ENCODE measurements around the gene MRC1. TPM values are rescaled to one million over a fixed set of nuclear protein-coding genes. Genes with fewer than 3 reads are reported as not detected.
"Not testable (repeated sequence)": the region's sequence is repeated elsewhere in the genome, so short reads cannot be mapped to it uniquely, and the experiment has no call there.

MRC1 gene
- polyA plus RNA-seq, 4 donors = 8.7 to 23.6 (median 12.5) TPM

DNA sequence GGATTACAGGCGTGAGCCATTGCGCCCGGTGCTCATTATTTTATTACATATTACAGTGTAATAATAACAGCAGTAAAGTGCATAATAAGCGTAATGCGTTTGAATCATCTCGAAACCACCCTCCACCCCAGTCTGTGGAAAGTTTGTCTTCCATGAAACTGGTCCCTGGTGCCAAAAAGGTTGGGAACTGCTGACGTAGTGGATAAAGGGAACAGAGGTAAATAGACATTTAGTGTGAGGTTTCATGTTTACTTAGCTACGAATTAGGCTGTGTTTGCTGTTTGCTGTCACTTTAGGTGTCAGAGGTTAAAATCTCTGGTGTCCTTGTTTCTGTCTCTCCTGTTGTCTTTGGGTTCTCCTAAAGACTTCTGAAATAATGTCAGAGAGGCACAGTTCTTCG, 82.3 kb downstream of the MRC1 start:
- no peak for DNase-seq (ENCODE audit: low read depth in 4 of 4, low spot score in 3 of 4)

GRCh38 chr10:17904564-17904963, 95.4 kb downstream of the MRC1 start:
- no peak for DNase-seq (ENCODE audit: low read depth in 4 of 4, low spot score in 3 of 4)

DNA sequence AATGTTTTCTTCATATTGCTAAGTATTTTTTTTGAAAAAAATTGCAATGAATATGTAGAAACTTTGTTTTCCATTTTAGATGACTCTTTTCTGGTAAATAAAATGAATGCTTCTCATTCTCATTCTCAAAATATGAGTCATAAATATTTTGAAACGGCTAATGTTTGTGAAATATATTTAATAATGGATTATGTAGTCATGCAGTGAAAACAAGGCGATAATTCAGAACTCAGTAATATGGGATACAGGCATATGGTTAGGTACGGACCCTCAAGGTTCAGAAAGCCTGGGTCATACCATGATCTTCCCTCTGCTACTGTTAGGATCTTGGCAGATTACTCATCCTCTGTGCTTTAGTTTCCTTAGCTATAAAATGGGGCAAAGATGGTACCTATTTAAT, 96.3 kb downstream of the MRC1 start:
- DNase-seq (ENCODE audit: low read depth in 4 of 4, low spot score in 3 of 4) = no peak

GRCh38 chr10:17906002-17906401, 96.9 kb downstream of the MRC1 start:
- DNase-seq (ENCODE audit: low read depth in 4 of 4, low spot score in 3 of 4) = no peak

DNA sequence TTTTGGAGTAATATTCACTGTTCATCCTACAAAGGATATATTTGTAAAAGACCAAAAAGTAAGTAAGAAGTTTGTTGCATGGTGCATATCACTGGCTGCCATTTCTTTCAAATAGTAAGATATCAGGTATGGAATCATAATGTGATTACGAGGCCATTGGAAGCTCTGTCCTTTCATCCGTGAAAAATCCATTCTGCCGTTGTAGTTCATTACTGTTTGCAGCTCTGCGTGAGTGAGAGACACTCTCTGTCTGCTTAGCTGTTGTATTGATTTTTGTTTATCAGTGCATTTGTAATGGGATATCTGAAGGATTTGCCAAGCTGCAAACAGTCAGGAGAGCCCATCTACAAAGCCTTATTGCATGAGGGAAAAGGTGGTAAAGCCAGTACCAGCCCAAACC, 98.5 kb downstream of the MRC1 start:
- DNase-seq (ENCODE audit: low read depth in 4 of 4, low spot score in 3 of 4) = no peak

DNA sequence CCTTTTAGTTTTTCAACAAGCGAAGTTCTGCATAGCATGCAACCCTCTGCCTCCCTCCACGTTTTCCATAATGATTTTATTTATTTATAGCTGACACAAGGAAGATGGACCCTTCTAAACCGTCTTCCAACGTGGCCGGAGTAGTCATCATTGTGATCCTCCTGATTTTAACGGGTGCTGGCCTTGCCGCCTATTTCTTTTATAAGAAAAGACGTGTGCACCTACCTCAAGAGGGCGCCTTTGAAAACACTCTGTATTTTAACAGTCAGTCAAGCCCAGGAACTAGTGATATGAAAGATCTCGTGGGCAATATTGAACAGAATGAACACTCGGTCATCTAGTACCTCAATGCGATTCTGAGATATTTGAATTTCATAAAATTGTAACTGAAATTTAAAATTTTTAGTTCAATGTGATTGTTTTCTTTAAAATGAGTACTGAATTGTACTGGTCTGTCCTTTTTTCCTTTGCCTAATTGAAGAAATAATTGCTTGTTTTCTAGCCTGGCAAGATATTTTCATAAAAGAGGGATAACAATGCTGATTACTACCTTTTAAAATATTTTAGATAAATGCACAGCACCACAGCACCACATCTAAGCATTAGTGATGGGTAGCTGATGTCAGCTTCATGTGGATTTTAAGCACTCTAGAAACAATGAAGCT, 101.1 kb downstream of the MRC1 start:
- peak in 1 of 4 donors; percentile 5 for DNase-seq (ENCODE audit: low read depth in 4 of 4, low spot score in 3 of 4)

DNA sequence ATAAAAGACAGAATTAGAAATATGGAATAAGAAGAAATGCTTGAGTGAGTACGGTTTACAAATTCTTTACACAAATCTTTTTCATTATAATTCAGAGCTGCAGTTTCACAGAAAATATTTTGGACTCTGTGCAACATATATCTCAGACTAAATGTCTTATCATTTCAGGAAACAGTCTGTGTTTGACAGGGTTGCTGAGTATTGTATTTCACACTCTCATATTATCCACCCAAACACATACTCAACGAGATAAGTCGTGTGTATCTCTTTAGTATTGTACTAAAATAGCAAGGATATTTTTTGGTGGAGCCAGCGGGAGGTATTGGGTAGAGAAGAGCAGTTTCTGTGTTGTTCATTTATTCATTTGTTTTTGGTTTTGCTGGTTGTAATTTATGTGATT, 103.6 kb downstream of the MRC1 start:
- no peak for DNase-seq (ENCODE audit: low read depth in 4 of 4, low spot score in 3 of 4)

DNA sequence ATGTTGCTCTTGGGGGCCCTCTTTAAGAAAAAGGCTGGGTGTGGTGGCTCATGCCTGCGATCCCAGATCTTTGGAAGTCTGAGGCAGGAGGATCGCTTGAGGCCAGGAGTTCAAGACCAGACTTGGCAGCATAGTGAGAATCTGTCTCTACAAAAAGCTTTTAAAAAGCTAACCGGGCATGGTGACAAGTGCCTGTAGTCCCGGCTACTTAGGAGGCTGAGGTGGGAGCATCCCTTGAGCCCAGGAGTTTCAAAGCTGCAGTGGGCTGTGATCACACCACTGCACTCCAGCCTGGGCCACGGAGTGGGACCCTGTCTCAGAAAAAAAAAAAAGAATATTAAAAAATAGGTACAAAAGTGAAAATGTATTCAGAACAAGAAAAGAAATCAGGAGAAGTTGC, 104.5 kb downstream of the MRC1 start:
- DNase-seq (ENCODE audit: low read depth in 4 of 4, low spot score in 3 of 4) = no peak

GRCh38 chr10:17914169-17915045, 105.3 kb downstream of the MRC1 start:
- no peak for DNase-seq (ENCODE audit: low read depth in 4 of 4, low spot score in 3 of 4)

DNA sequence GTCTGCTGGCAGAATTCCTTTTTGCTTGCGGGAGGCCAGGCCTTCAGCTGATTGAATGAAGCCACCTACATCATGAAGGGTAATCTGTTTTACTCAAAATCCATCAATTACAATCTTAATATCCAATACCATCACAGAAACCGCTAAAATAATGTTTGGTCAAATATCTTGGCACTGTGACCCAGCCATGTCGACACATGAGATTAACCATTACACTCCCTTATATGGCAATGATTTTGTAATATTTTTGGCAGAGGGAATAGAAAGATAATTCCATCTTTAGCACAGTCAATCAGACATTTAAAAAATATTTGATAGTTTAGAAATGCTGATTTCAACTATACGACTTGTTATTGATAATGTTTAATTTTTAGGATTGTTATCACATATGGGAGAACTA, 106.0 kb downstream of the MRC1 start:
- DNase-seq (ENCODE audit: low read depth in 4 of 4, low spot score in 3 of 4) = no peak

- DNase-seq (ENCODE audit: low read depth in 4 of 4, low spot score in 3 of 4) = no peak
These were observed 109.2 kb downstream of the MRC1 start for GRCh38 chr10:17918187-17918903.

- no peak for DNase-seq (ENCODE audit: low read depth in 4 of 4, low spot score in 3 of 4)
These were observed 112.2 kb downstream of the MRC1 start for GRCh38 chr10:17921378-17921777.

- DNase-seq (ENCODE audit: low read depth in 4 of 4, low spot score in 3 of 4) = no peak
These were observed 114.6 kb downstream of the MRC1 start for GRCh38 chr10:17923728-17924127.

GRCh38 chr10:17943033-17943745, 134.0 kb downstream of the MRC1 start:
- DNase-seq (ENCODE audit: low read depth in 4 of 4, low spot score in 3 of 4) = no peak

- DNase-seq (ENCODE audit: low read depth in 4 of 4, low spot score in 3 of 4) = not testable (repeated sequence)
These were observed 141.1 kb downstream of the MRC1 start for GRCh38 chr10:17950269-17950668.

DNA sequence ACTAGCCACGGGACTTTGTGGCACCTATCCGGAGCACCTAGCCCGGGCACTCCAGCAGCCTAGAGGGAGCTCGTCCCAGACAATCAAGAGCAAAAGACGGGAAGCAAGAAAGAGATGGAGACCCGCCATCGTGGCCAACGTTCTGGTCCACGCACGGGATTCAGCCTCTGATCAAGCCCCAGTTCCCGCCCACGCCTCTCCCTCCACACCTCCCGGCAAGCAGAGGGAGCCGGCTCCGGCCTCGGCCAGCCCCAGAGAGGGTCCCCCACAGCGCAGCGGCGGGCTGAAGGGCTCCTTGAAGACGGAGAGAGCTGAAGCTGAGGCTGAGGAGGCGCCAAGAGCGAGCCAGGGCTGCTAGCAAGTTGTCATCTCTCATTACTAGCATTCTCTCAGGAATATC, 141.6 kb downstream of the MRC1 start:
- DNase-seq (ENCODE audit: low read depth in 4 of 4, low spot score in 3 of 4) = no peak

DNA sequence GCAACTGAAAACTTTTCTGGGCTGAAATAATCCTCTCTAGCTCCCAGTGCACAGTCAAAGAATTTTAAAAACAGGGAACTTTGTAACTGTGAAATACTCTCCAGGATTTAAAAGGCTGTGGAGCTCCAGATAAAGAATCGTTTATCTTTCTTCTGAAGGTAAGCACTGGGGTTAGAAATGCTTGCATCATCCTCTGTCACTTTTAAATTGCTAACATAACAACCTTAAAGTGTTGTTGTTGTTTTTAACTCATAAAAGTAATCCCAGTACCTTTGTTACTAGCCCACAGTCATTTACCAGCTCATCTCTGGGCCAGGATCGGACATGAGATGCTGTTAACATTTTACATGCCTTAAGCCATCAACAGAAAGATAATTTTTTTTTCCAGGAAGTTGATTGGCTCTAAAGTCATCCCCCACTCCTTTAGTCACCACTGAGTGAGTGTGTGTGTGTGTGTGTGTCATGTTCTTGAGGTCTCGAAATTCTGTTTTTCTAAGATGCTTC, 142.8 kb downstream of the MRC1 start, which contains the start of gene SLC39A12:
Gene SLC39A12, plus strand, starts transcription at position 51 of the 504 bp plus-strand sequence. CDS start 1,359 bp downstream, outside the sequence.
- no peak for DNase-seq (ENCODE audit: low read depth in 4 of 4, low spot score in 3 of 4)

DNA sequence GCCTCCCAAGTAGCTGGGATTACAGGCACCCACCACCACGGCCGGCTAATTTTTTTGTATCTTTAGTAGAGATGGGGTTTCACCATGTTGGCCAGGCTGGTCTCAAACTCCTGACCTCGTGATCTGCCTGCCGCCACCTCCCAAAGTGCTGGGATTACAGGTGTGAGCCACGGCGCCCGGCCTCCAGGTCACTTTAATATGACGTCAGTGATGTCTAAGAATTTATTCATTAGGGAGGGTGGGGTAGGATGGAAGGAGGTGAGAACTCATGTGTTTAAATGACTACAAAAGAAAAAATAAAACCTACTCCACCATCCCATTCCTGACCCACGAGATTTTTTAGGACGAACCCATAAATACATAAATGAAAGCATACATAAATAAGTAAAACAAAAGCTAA, 145.2 kb downstream of the MRC1 start:
- DNase-seq (ENCODE audit: low read depth in 4 of 4, low spot score in 3 of 4) = not testable (repeated sequence)

DNA sequence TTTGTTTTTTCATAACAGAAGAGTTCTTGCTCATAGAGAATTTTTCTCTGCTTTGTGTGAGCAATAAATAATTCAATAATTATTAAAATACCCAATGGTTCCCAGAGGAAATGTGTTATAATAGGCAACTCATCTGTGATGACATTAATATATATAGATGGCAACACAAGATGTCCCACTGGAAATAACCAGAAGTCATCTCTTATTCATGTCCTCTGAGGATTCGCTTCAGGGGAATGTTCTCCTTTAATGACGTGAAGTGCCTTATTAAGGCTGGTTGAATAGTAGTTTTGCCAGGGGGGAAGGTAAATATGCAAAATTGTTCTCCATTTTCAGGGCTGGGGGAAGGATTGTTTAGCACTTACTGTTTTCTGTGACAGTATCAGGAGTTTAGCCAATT, 145.7 kb downstream of the MRC1 start:
- DNase-seq (ENCODE audit: low read depth in 4 of 4, low spot score in 3 of 4) = no peak

DNA sequence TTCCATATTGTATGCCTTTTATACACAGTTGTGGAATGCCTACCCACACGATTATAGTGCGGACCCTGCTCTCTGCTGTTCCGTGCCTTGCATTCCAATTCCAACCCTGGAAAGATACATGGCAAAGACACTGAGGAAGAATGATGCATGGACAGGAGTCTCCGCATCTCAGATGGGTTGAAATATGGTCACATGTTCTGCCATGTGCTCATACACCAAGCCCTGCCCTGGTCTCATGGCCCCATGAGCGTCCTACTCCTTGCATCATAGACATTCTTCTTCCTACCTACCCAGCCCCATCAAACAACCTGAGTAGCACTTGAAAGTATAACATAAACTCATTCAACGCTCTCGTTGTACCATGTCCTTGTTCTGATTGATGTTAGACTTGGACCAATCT, 148.9 kb downstream of the MRC1 start:
- DNase-seq (ENCODE audit: low read depth in 4 of 4, low spot score in 3 of 4) = no peak

All from left renal pelvis (tissue), 4 donors.